Activated T-helper 2 cell treated with anti-CD3 and anti-CD28 coated beads, Interferon-gamma antibody, Interleukin-2, Interleukin-4, amounts not matched to agents 10 μg/mL and 5 μg/mL and 100 μg/mL, durations not matched to agents 14 hours and 24 hours and 36 hours (primary cell): ENCODE results near the gene P2RX7. TPM values are rescaled to one million over a fixed set of nuclear protein-coding genes. Genes with fewer than 3 reads are reported as not detected.
A peak's percentile ranks its signal among the peaks of the same experiment; 100 is the strongest.
"Not testable (repeated sequence)": the region's sequence is repeated elsewhere in the genome, so short reads cannot be mapped to it uniquely, and the experiment has no call there.

Source experiments
- DNase-seq: peaks from one replicate; pipeline ENCODE4 v3.0.0; 2021; ENCODE audit warnings: low spot score
- H3K27ac Mint-ChIP-seq: one replicate; pipeline ENCODE4 v1.8.0; 2021; ENCODE audit warnings: mixed read lengths
- H3K27me3 Mint-ChIP-seq: one replicate; pipeline ENCODE4 v1.8.0; 2021; ENCODE audit warnings: low read depth, mixed read lengths
- H3K36me3 Mint-ChIP-seq: one replicate; pipeline ENCODE4 v1.8.0; 2021; ENCODE audit warnings: low read depth, mixed read lengths
- H3K4me1 Mint-ChIP-seq: one replicate; pipeline ENCODE4 v1.8.0; 2021; ENCODE audit warnings: low read depth, mixed read lengths
- H3K4me3 Mint-ChIP-seq: one replicate; pipeline ENCODE4 v1.8.0; 2021; ENCODE audit warnings: low read depth, mild to moderate bottlenecking, moderate library complexity, mixed read lengths
- H3K9me3 Mint-ChIP-seq: one replicate; pipeline ENCODE4 v1.8.0; 2021; ENCODE audit warnings: mixed read lengths
- intact Hi-C: fragments of 100-400 bp; cut with micrococcal nuclease; formaldehyde crosslinking; loops from one replicate; pipeline ENCODE4 v1.15.1; 2023
- total RNA-seq: library from RNA; stranded (reverse); gene quantifications from 2 replicates; pipeline ENCODE4 v1.2.3, GENCODE V29; 2022

Gene P2RX7
- total RNA-seq, 1 donor from 2014 or later = 6.5 TPM

DNA sequence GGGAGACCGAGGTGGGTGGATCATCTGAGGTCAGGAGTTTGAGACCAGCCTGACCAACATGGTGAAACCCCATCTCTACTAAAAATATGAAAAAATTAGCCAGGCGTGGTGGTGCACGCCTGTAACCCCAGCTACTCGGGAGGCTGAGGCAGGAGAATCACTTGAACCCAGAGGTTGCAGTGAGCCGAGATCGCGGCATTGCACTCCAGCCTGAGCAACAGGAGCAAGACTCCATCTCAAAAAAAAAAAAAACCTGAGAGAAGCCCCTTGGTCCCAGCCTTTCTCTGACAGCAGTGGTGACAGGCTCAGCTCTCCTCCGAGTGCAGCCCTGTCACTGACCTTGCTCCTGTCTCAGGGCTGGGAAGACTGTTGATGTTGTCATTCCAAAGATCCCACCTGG, 94.2 kb downstream of the P2RX7 start:
- DNase-seq, H3K27ac Mint-ChIP-seq, H3K4me3 Mint-ChIP-seq, H3K27me3 Mint-ChIP-seq, H3K9me3 Mint-ChIP-seq: not testable (repeated sequence)
- Mint-ChIP-seq H3K4me1 (peaks cover 31% of the 10 kb centered on the region), H3K36me3 (peaks cover 58% of the 10 kb centered on the region)
- intact Hi-C loops = loop anchor here (10.0 kb wide), 1 partner anchor 162 kb away; no protein-coding TSS in a partner anchor

GRCh38 chr12:121227294-121227693, 94.6 kb downstream of the P2RX7 start:
- no peak for DNase-seq
- Mint-ChIP-seq H3K4me1 (peaks cover 31% of the 10 kb centered on the region), H3K36me3 (peaks cover 57% of the 10 kb centered on the region), H3K27ac (no peak overlapping the region), H3K27me3 (no peaks in the 10 kb centered on the region), H3K9me3 (no peaks in the 10 kb centered on the region), H3K4me3 (no peak overlapping the region)
- intact Hi-C loops = loop anchor here (10.0 kb wide), 1 partner anchor 162 kb away; no protein-coding TSS in a partner anchor

- Mint-ChIP-seq H3K4me1 (peaks cover 18% of the 10 kb centered on the region), H3K9me3 (no peaks in the 10 kb centered on the region), H3K27ac (no peak overlapping the region), H3K27me3 (no peaks in the 10 kb centered on the region), H3K36me3 (peaks cover 52% of the 10 kb centered on the region), H3K4me3 (no peak overlapping the region)
- intact Hi-C loops = loop anchor here (10.0 kb wide), 1 partner anchor 164 kb away; no protein-coding TSS in a partner anchor
- no peak for DNase-seq
These were observed 96.4 kb downstream of the P2RX7 start for GRCh38 chr12:121228919-121229665.

DNA sequence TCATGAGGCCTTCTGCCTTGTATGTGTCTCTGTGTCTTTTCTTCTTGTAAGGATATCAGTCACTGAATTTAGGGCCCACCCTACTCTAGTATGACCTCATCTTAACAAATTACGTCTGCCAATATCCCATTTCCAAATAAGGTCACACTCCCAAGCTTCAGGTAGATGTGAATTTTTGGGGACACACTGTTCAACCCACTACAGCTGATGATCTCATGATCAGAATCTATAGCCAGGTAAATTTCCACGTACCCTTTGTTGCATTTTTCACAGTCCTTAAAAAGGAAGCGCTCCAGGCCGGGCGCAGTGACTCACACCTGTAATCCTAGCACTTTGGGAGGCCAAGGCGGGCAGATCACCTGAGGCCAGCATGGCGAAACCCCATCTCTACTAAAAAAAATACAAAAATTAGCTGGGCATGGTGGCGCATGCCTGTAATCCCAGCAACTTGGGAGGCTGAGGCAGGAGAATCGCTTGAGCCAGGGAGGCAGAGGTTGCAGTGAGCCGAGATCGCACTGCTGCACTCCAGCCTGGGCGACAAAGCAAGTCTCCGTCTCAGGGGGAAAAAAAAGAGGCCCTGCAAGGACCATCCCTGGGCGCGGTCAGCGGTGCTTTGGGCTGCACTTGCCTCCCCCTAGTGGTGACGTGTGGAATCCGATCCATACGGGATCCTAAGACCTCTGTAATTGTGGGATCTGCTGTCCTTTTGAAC, 97.3 kb downstream of the P2RX7 start:
- not testable (repeated sequence) for H3K27me3 Mint-ChIP-seq, H3K9me3 Mint-ChIP-seq, H3K27ac Mint-ChIP-seq, H3K4me3 Mint-ChIP-seq
- intact Hi-C loops = loop anchor here (10.0 kb wide), 1 partner anchor 165 kb away; no protein-coding TSS in a partner anchor
- H3K36me3 Mint-ChIP-seq = peaks cover 54% of the 10 kb centered on the region
- H3K4me1 Mint-ChIP-seq = peaks cover 13% of the 10 kb centered on the region
- DNase-seq = peak; percentile 42

DNA sequence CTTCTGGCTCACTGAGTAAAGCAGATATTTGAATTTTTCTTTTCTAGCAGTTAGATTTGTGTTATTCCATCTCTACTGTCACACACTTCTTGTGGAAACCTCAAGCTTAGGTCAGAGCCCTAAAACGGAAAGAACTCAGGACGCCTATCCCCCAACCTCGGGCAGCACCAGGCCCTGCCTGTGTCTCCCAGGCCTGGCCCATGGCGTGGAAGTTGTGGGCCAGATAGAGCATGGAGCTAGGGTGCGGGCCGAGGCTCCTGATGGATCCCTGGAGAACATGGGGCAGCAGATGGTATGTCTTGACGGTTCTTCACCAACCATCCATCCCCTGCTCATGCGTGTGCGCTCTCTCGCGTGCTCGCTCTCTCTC, 97.8 kb downstream of the P2RX7 start:
- no peaks in the 10 kb centered on the region for H3K9me3 Mint-ChIP-seq
- peaks cover 13% of the 10 kb centered on the region for H3K4me1 Mint-ChIP-seq
- H3K4me3 Mint-ChIP-seq = no peak overlapping the region
- peaks cover 57% of the 10 kb centered on the region for H3K36me3 Mint-ChIP-seq
- H3K27ac Mint-ChIP-seq = no peak overlapping the region
- no peaks in the 10 kb centered on the region for H3K27me3 Mint-ChIP-seq
- intact Hi-C loops = no loop called here
- DNase-seq = no peak

- DNase-seq = no peak
- Mint-ChIP-seq H3K4me3 (no peak overlapping the region), H3K27me3 (no peaks in the 10 kb centered on the region), H3K9me3 (no peaks in the 10 kb centered on the region), H3K4me1 (peaks cover 6% of the 10 kb centered on the region), H3K36me3 (peaks cover 56% of the 10 kb centered on the region), H3K27ac (no peak overlapping the region)
- intact Hi-C loops = no loop called here
These were observed 99.5 kb downstream of the P2RX7 start for GRCh38 chr12:121232163-121232562.

DNA sequence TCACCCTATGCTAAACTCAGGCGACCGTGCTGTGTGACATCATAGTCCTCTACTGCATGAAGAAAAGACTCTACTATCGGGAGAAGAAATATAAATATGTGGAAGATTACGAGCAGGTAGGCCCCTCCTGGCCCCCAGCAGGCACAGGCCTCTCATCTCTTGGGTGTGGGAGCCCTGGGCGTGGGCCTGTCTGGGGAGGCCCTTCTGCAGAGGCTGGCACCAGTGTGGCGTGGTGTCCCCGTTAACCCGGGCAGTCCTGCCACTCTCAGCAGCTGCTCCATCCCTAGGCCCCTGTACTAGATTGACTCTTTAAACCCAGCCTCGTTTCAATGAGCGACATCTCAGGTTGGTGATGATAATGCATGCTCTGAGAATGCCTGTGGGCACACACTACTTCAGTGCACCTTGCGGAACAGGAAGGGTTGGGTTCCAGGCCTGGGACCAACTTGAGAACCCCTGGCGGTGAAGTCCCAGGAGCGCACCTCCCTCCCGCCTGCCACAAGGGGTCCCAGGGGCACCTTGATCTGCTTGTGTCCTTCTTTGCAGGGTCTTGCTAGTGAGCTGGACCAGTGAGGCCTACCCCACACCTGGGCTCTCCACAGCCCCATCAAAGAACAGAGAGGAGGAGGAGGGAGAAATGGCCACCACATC, 100.4 kb downstream of the P2RX7 start:
- no peak overlapping the region for H3K4me3 Mint-ChIP-seq
- H3K36me3 Mint-ChIP-seq = peaks cover 55% of the 10 kb centered on the region
- DNase-seq = no peak
- H3K4me1 Mint-ChIP-seq = peaks cover 6% of the 10 kb centered on the region
- H3K9me3 Mint-ChIP-seq = no peaks in the 10 kb centered on the region
- H3K27ac Mint-ChIP-seq = no peak overlapping the region
- no peaks in the 10 kb centered on the region for H3K27me3 Mint-ChIP-seq
- intact Hi-C loops = no loop called here

GRCh38 chr12:121233628-121234020, 100.9 kb downstream of the P2RX7 start:
- Mint-ChIP-seq H3K4me3 (no peak overlapping the region), H3K4me1 (peaks cover 9% of the 10 kb centered on the region), H3K36me3 (peaks cover 53% of the 10 kb centered on the region), H3K27me3 (no peaks in the 10 kb centered on the region), H3K9me3 (no peaks in the 10 kb centered on the region), H3K27ac (no peak overlapping the region)
- intact Hi-C loops = no loop called here
- DNase-seq = no peak

DNA sequence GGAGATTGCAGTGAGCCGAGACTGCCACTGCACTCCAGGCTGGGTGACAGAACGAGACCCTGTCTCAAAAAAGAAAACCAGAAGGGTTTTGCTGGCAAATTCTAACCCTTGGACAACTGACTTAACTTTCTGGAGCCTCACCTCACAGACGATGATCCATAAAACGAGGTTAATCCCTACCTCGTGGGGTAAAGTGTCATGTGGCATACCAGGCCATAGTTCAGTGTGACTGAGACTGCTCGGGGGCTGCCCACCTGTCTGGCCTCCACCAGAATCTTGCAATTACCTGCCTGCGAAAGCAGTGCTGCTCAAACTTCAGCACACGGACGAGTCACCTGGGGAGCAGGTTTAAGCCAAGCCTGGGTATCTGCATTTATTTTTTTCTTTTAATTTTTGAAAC, 104.1 kb downstream of the P2RX7 start:
- no peak for DNase-seq
- Mint-ChIP-seq H3K4me1 (peaks cover 33% of the 10 kb centered on the region), H3K27me3 (no peaks in the 10 kb centered on the region), H3K4me3 (no peak overlapping the region), H3K36me3 (peaks cover 58% of the 10 kb centered on the region), H3K27ac (no peak overlapping the region), H3K9me3 (no peaks in the 10 kb centered on the region)
- intact Hi-C loops = no loop called here

DNA sequence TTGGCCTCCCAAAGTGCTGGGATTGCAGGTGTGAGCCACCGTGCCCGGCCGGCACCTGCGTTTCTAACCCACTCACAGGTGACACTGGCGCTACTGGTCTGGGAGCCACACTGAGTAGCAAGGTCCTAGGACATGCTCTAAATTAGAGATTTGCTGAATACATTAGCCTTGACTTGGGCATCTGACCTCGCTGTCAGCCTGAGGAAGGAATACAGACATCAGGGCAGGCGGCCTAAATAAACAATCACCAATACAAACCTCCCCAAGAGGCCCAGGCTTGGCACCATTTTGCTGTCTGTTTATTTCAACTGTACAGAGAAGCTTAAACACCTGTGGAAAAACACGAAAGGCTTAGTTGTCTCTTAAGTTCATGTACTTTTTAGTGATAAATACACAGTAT, 104.7 kb downstream of the P2RX7 start:
- Mint-ChIP-seq H3K9me3 (no peaks in the 10 kb centered on the region), H3K27ac (no peak overlapping the region), H3K4me3 (no peak overlapping the region), H3K36me3 (peaks cover 59% of the 10 kb centered on the region), H3K4me1 (peaks cover 33% of the 10 kb centered on the region), H3K27me3 (no peaks in the 10 kb centered on the region)
- DNase-seq = no peak
- intact Hi-C loops = no loop called here

Other genes starting within 250 kb of the P2RX7 start
- 33.4 and 38.2 TPM in 2 replicates for gene SPPL3, start 228.5 kb upstream of the P2RX7 start, total RNA-seq
- gene HNF1A, start 154.3 kb upstream of the P2RX7 start, total RNA-seq = not detected in 2 replicates
- gene C12orf43, start 116.4 kb upstream of the P2RX7 start, total RNA-seq = 26.3 and 30.3 TPM in 2 replicates
- gene OASL, start 93.6 kb upstream of the P2RX7 start, total RNA-seq = 1.9 and 2.3 TPM in 2 replicates
- 25.1 and 25.2 TPM in 2 replicates for gene P2RX4, start 77.3 kb downstream of the P2RX7 start, total RNA-seq
- 33.3 and 35.2 TPM in 2 replicates for gene CAMKK2, start 163.8 kb downstream of the P2RX7 start, total RNA-seq
- gene ANAPC5, start 219.5 kb downstream of the P2RX7 start, total RNA-seq = 132 and 135 TPM in 2 replicates